ENCODE results near the gene VPS51. TPM values are rescaled to one million over a fixed set of nuclear protein-coding genes. Genes with fewer than 3 reads are reported as not detected.

Gene VPS51
- total and polyA plus RNA-seq, 2 of the 13 experiments (the other 11 are each of a cell fraction or from before 2014, with no cell fraction given), result 76.3 to 90.6 TPM

DNA sequence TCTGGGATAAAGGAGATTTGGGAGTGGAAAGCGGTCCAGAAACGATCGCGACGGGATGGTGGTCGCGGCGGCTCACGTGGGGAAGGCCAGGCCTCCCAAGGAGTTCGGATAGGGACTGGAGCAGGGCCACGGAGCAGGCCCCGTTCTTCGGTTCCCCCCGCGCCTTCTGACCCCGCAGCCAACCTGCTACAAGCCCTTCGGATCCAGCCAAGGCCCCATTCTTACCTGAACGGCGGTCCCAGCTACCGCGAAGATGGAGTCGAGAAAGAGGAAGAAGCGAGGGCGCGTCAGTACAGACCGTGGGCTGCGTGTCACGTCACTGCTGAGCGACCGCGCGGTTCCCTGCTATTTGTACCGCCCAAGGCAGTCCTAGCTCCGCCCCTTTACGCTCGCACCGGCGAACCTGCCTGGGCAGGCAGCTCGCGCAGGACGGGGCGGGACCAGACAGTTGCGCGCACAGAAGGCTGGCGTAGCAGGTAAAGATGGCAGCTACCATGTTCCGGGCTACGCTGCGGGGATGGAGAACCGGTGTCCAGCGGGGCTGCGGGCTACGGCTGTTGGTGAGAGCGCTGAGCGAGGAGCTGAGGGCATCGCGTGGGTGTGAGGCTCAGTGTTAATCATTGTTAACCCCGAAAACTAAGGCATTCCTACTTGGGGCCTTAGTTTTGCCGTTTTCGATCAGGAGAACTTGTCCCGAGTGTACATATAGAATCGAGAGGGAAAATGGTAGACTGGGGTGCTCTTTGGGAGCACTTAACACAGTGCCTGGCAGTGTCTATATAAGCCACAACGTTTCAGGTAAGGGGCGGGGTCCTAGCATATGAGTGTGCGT, 26.1 kb downstream of the VPS51 start, which contains the start of the genes FAU and MRPL49 (continued):
- TF ChIP-seq, protein P1, sequence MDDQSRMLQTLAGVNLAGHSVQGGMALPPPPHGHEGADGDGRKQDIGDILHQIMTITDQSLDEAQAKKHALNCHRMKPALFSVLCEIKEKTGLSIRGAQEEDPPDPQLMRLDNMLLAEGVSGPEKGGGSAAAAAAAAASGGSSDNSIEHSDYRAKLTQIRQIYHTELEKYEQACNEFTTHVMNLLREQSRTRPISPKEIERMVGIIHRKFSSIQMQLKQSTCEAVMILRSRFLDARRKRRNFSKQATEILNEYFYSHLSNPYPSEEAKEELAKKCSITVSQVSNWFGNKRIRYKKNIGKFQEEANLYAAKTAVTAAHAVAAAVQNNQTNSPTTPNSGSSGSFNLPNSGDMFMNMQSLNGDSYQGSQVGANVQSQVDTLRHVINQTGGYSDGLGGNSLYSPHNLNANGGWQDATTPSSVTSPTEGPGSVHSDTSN (CRISPR knock-in tag; IDR thresholded peaks at IDR 0.05; ENCODE audit: borderline replicate concordance), result no peak
- peak; percentile 96 for TF ChIP-seq POLR2G (IDR thresholded peaks at IDR 0.05; ENCODE audit: low read depth, low read length)
- TF ChIP-seq, protein P2, sequence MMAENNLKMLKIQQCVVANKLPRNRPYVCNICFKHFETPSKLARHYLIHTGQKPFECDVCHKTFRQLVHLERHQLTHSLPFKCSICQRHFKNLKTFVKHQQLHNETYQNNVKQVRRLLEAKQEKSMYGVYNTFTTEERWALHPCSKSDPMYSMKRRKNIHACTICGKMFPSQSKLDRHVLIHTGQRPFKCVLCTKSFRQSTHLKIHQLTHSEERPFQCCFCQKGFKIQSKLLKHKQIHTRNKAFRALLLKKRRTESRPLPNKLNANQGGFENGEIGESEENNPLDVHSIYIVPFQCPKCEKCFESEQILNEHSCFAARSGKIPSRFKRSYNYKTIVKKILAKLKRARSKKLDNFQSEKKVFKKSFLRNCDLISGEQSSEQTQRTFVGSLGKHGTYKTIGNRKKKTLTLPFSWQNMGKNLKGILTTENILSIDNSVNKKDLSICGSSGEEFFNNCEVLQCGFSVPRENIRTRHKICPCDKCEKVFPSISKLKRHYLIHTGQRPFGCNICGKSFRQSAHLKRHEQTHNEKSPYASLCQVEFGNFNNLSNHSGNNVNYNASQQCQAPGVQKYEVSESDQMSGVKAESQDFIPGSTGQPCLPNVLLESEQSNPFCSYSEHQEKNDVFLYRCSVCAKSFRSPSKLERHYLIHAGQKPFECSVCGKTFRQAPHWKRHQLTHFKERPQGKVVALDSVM (CRISPR knock-in tag; IDR thresholded peaks at IDR 0.05), result no peak
- no peak; the same call in 1 of the 2 replicates for TF ChIP-seq ZNF441 (CRISPR knock-in tag; IDR thresholded peaks at IDR 0.05; ENCODE audit: borderline replicate concordance)
- TF ChIP-seq ZNF253 (CRISPR knock-in tag; IDR thresholded peaks at IDR 0.05; ENCODE audit: borderline replicate concordance), result no peak
- peak; percentile 91 for TF ChIP-seq GABPB1 (CRISPR knock-in tag; IDR thresholded peaks at IDR 0.05)
- 0 out of 2 replicates have a peak, but pooled peaks have one; percentile 86 for TF ChIP-seq ZNF34 (CRISPR knock-in tag; IDR thresholded peaks at IDR 0.05; ENCODE audit: borderline replicate concordance)
- no peak for TF ChIP-seq ONECUT2 (CRISPR knock-in tag; IDR thresholded peaks at IDR 0.05)
- TF ChIP-seq, protein P3, sequence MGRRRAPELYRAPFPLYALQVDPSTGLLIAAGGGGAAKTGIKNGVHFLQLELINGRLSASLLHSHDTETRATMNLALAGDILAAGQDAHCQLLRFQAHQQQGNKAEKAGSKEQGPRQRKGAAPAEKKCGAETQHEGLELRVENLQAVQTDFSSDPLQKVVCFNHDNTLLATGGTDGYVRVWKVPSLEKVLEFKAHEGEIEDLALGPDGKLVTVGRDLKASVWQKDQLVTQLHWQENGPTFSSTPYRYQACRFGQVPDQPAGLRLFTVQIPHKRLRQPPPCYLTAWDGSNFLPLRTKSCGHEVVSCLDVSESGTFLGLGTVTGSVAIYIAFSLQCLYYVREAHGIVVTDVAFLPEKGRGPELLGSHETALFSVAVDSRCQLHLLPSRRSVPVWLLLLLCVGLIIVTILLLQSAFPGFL (CRISPR knock-in tag; IDR thresholded peaks at IDR 0.05), result no peak
- TF ChIP-seq ZNF558 (CRISPR knock-in tag; IDR thresholded peaks at IDR 0.05; ENCODE audit: borderline replicate concordance), result peak; percentile 85; the same call in 1 of the 2 replicates
- peak; percentile 13; the same call in 1 of the 2 replicates for TF ChIP-seq BHLHE40 (IDR thresholded peaks at IDR 0.05; ENCODE audit: low read length)
- TF ChIP-seq KDM4B (CRISPR knock-in tag; IDR thresholded peaks at IDR 0.05), result 0 out of 2 replicates have a peak, but pooled peaks have one; percentile 64
- TF ChIP-seq ZNF20 (CRISPR knock-in tag; IDR thresholded peaks at IDR 0.05), result no peak
- TF ChIP-seq NONO (IDR thresholded peaks at IDR 0.05), result no peak
- TF ChIP-seq NONO (CRISPR knock-in tag; conservative IDR thresholded peaks at IDR 0.05), result peak; percentile 96
- 0 out of 2 replicates have a peak, but pooled peaks have one; percentile 53 for TF ChIP-seq FOXJ3 (CRISPR knock-in tag; IDR thresholded peaks at IDR 0.05; ENCODE audit: borderline replicate concordance)
- TF ChIP-seq, protein P4, sequence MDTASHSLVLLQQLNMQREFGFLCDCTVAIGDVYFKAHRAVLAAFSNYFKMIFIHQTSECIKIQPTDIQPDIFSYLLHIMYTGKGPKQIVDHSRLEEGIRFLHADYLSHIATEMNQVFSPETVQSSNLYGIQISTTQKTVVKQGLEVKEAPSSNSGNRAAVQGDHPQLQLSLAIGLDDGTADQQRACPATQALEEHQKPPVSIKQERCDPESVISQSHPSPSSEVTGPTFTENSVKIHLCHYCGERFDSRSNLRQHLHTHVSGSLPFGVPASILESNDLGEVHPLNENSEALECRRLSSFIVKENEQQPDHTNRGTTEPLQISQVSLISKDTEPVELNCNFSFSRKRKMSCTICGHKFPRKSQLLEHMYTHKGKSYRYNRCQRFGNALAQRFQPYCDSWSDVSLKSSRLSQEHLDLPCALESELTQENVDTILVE (CRISPR knock-in tag; IDR thresholded peaks at IDR 0.05), result peak; percentile 75; the same call in 1 of the 2 replicates
- TF ChIP-seq, protein P5, sequence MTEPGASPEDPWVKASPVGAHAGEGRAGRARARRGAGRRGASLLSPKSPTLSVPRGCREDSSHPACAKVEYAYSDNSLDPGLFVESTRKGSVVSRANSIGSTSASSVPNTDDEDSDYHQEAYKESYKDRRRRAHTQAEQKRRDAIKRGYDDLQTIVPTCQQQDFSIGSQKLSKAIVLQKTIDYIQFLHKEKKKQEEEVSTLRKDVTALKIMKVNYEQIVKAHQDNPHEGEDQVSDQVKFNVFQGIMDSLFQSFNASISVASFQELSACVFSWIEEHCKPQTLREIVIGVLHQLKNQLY (CRISPR knock-in tag; IDR thresholded peaks at IDR 0.05), result no peak
- TF ChIP-seq ZNF468 (CRISPR knock-in tag; IDR thresholded peaks at IDR 0.05), result no peak
- TF ChIP-seq, protein P6, sequence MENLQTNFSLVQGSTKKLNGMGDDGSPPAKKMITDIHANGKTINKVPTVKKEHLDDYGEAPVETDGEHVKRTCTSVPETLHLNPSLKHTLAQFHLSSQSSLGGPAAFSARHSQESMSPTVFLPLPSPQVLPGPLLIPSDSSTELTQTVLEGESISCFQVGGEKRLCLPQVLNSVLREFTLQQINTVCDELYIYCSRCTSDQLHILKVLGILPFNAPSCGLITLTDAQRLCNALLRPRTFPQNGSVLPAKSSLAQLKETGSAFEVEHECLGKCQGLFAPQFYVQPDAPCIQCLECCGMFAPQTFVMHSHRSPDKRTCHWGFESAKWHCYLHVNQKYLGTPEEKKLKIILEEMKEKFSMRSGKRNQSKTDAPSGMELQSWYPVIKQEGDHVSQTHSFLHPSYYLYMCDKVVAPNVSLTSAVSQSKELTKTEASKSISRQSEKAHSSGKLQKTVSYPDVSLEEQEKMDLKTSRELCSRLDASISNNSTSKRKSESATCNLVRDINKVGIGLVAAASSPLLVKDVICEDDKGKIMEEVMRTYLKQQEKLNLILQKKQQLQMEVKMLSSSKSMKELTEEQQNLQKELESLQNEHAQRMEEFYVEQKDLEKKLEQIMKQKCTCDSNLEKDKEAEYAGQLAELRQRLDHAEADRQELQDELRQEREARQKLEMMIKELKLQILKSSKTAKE (CRISPR knock-in tag; IDR thresholded peaks at IDR 0.05; ENCODE audit: borderline replicate concordance), result peak; percentile 47; the same call in 1 of the 2 replicates
